ENCODE measurements around the gene MB21D2.

MB21D2 gene

GRCh38 chr3:192819001-192819569, 98.6 kb downstream of the MB21D2 start:
- Histone ChIP-seq H3K27me3 (no peaks in the 10 kb centered on the region), H3K4me1 (ENCODE audit: control insufficient read depth in 1 of 2, insufficient read depth in 1 of 2, low read depth in 1 of 2, low read length in 1 of 2) (no peaks in the 10 kb centered on the region), H3K27ac (no peak overlapping the region), H3K36me3 (no peaks in the 10 kb centered on the region), H3K9me3 (no peaks in the 10 kb centered on the region), H3K4me3 (ENCODE audit: low read depth in 1 of 2, low read length in 1 of 2) (no peak overlapping the region)
- TF ChIP-seq CTCF (IDR thresholded peaks at IDR 0.05), result no peak

GRCh38 chr3:192818126-192818525, 99.5 kb downstream of the MB21D2 start:
- Histone ChIP-seq H3K27me3 (no peaks in the 10 kb centered on the region), H3K9me3 (no peaks in the 10 kb centered on the region), H3K36me3 (no peaks in the 10 kb centered on the region), H3K27ac (no peak overlapping the region), H3K4me1 (ENCODE audit: control insufficient read depth in 1 of 2, insufficient read depth in 1 of 2, low read depth in 1 of 2, low read length in 1 of 2) (no peaks in the 10 kb centered on the region), H3K4me3 (ENCODE audit: low read depth in 1 of 2, low read length in 1 of 2) (no peak overlapping the region)
- TF ChIP-seq CTCF (IDR thresholded peaks at IDR 0.05), result no peak

GRCh38 chr3:192817506-192817905, 100.2 kb downstream of the MB21D2 start:
- Histone ChIP-seq H3K27me3 (no peaks in the 10 kb centered on the region), H3K36me3 (no peaks in the 10 kb centered on the region), H3K4me3 (ENCODE audit: low read depth in 1 of 2, low read length in 1 of 2) (no peak overlapping the region), H3K27ac (no peak overlapping the region), H3K4me1 (ENCODE audit: control insufficient read depth in 1 of 2, insufficient read depth in 1 of 2, low read depth in 1 of 2, low read length in 1 of 2) (no peaks in the 10 kb centered on the region), H3K9me3 (no peaks in the 10 kb centered on the region)
- no peak for TF ChIP-seq CTCF (IDR thresholded peaks at IDR 0.05)

- H3K4me1 ChIP-seq (ENCODE audit: control insufficient read depth in 1 of 2, insufficient read depth in 1 of 2, low read depth in 1 of 2, low read length in 1 of 2), result no peaks in the 10 kb centered on the region
- H3K9me3 ChIP-seq, result no peaks in the 10 kb centered on the region
- no peaks in the 10 kb centered on the region for H3K36me3 ChIP-seq
- TF ChIP-seq CTCF (IDR thresholded peaks at IDR 0.05), result no peak
- H3K27ac ChIP-seq, result no peak overlapping the region
- H3K4me3 ChIP-seq (ENCODE audit: low read depth in 1 of 2, low read length in 1 of 2), result no peak overlapping the region
- no peaks in the 10 kb centered on the region for H3K27me3 ChIP-seq
These were observed 100.6 kb downstream of the MB21D2 start for GRCh38 chr3:192817053-192817452.

GRCh38 chr3:192816351-192816750, 101.3 kb downstream of the MB21D2 start:
- Histone ChIP-seq H3K9me3 (no peaks in the 10 kb centered on the region), H3K36me3 (no peaks in the 10 kb centered on the region), H3K4me1 (ENCODE audit: control insufficient read depth in 1 of 2, insufficient read depth in 1 of 2, low read depth in 1 of 2, low read length in 1 of 2) (no peaks in the 10 kb centered on the region), H3K27ac (no peak overlapping the region), H3K4me3 (ENCODE audit: low read depth in 1 of 2, low read length in 1 of 2) (no peak overlapping the region), H3K27me3 (no peaks in the 10 kb centered on the region)
- no peak for TF ChIP-seq CTCF (IDR thresholded peaks at IDR 0.05)

All from neutrophil (primary cell).